K562 (cell line): Measurements from ENCODE around the gene RCOR3. TPM values are rescaled to one million over a fixed set of nuclear protein-coding genes. Genes with fewer than 3 reads are reported as not detected.
A peak's percentile ranks its signal among the peaks of the same experiment; 100 is the strongest.

Experiments
- ADNP ChIP-seq: fragments of 200-800 bp; sonication (Bioruptor generic); IDR thresholded peaks from 2 replicates; pipeline ENCODE4 v1.6.1; 2016; ENCODE audit warnings: missing genetic modification characterization, missing compliant biosample characterization
- CBFA2T2 ChIP-seq: fragments of 450-650 bp; conservative IDR thresholded peaks from 2 replicates; pipeline ENCODE4 v1.6.1; 2017; ENCODE audit warnings: mild to moderate bottlenecking
- GATAD2B ChIP-seq: fragments of 450-650 bp; IDR thresholded peaks from 2 replicates; pipeline ENCODE4 v1.6.1; 2017; ENCODE audit warnings: mild to moderate bottlenecking, borderline replicate concordance
- TEAD1 ChIP-seq, 2 experiments: fragments of 450-650 bp in 1 of 2; sonication (generic) in 1 of 2; formaldehyde crosslinking; IDR thresholded peaks; 2 replicates each; pipeline versions ENCODE4 v1.4.0 to v1.8.0; 2020 to 2022; ENCODE audit warnings: mild to moderate bottlenecking in 2 of 2, missing genetic modification reagents in 1 of 2
- polyA plus RNA-seq, 8 experiments: library from polyadenylated mRNA; depleted of rRNA in 4 of 8; stranded (reverse) in 5 of 8; unstranded in 3 of 8; fragments of >200 nt; fragmentation: Nextera tagmentation in 2 of 8; fragmentation: Illumina TruSeq in 1 of 8; extraction: Ambion mirVana in 2 of 8; extraction: Trizol in 1 of 8; gene quantifications; 2 replicates each; pipeline versions ENCODE4 v1.2.1 to v1.2.3, GENCODE V29; 2011 to 2014; ENCODE audit warnings: inconsistent platforms in 1 of 8, missing spikeins in 1 of 8
- total RNA-seq, 7 experiments: library from RNA; depleted of rRNA in 6 of 7; stranded (reverse); fragments of >200 nt in 6 of 7; fragmentation: Illumina TruSeq in 2 of 7; extraction: Trizol in 2 of 7; gene quantifications; 2 replicates each; pipeline versions ENCODE4 v1.2.1 to v1.2.3, GENCODE V29; 2011 to 2021; ENCODE audit warnings: low replicate concordance in 1 of 7
- TF ChIP-seq, protein P1 (sequence below), 2 experiments: fragments of 450-650 bp; formaldehyde crosslinking in 1 of 2; IDR thresholded peaks; 2 replicates each; pipeline versions ENCODE4 v1.4.0 to v1.6.1; 2014 to 2020; ENCODE audit warnings: mild to moderate bottlenecking in 2 of 2, borderline replicate concordance in 1 of 2, low read depth in 1 of 2
- TF ChIP-seq, protein P2 (sequence below), 2 experiments: fragments of 450-650 bp in 1 of 2; sonication (generic) in 1 of 2; formaldehyde crosslinking; conservative IDR thresholded peaks; 2 replicates each; pipeline versions ENCODE4 v1.4.0 to v1.8.1; 2020 to 2022; ENCODE audit warnings: mild to moderate bottlenecking in 1 of 2, missing genetic modification reagents in 1 of 2
- TF ChIP-seq, protein P3 (sequence below): sonication (generic); formaldehyde crosslinking; IDR thresholded peaks from 2 replicates; pipeline ENCODE4 v1.5.0; 2020; ENCODE audit warnings: missing genetic modification reagents

Gene RCOR3
- total and polyA plus RNA-seq, 9 of the 15 experiments (the other 6 are each of a cell fraction or from before 2014, with no cell fraction given), result 9.7 to 42.7 (median 29.5) TPM

DNA sequence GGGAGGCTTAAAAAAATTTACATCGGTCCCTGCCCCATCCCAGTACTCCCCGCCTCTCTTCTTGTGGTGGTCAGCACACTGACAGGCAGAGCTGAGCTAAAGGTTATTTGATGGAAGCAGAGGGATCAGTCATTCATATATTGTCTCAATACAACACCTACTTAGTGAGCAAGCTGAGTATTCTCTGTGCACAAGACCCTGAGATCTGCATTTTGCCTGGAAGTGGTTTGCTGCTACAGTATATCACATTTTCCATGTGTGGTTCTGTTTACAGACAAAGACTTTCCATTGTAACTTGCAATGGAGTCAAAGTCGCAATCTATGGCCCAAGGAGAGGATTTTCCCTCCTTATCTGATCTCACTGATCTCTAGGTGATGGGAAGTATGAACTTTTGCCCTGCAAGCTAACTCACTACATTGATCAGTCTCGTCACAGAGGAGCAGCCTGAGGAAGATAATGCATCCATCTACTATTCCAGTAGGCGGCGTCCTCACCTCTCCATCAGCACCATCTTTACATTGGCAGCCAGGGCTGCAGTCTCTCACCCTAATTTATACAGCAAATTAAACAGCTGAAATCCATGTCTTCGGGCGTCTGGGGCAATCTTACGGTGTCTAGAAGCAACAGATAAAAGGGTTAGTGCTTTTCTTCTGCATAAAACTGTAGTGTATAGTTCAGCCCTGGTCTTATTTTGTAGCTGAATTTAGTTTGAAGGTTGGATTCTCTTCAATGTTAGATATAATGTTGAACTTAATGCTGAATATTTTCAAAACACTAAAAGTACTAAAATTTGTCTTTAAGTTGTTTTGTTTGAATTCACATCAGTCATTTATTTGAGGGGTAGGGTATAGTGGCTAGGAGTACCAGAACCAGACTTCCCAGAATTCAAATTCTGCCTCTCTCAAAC is 64.2 kb downstream of the RCOR3 start (continued):
- TF ChIP-seq, protein P1, sequence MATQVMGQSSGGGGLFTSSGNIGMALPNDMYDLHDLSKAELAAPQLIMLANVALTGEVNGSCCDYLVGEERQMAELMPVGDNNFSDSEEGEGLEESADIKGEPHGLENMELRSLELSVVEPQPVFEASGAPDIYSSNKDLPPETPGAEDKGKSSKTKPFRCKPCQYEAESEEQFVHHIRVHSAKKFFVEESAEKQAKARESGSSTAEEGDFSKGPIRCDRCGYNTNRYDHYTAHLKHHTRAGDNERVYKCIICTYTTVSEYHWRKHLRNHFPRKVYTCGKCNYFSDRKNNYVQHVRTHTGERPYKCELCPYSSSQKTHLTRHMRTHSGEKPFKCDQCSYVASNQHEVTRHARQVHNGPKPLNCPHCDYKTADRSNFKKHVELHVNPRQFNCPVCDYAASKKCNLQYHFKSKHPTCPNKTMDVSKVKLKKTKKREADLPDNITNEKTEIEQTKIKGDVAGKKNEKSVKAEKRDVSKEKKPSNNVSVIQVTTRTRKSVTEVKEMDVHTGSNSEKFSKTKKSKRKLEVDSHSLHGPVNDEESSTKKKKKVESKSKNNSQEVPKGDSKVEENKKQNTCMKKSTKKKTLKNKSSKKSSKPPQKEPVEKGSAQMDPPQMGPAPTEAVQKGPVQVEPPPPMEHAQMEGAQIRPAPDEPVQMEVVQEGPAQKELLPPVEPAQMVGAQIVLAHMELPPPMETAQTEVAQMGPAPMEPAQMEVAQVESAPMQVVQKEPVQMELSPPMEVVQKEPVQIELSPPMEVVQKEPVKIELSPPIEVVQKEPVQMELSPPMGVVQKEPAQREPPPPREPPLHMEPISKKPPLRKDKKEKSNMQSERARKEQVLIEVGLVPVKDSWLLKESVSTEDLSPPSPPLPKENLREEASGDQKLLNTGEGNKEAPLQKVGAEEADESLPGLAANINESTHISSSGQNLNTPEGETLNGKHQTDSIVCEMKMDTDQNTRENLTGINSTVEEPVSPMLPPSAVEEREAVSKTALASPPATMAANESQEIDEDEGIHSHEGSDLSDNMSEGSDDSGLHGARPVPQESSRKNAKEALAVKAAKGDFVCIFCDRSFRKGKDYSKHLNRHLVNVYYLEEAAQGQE (IDR thresholded peaks at IDR 0.05; ENCODE audit: borderline replicate concordance), result peak; percentile 81; the same call in 1 of the 2 replicates
- TF ChIP-seq, protein P1 (CRISPR knock-in tag; IDR thresholded peaks at IDR 0.05; ENCODE audit: low read depth), result no peak
- TF ChIP-seq TEAD1 (CRISPR knock-in tag; IDR thresholded peaks at IDR 0.05) (peak in 1 of 2 experiments; percentile 42; a peak in 1 of 4 replicates), CBFA2T2 (no peak), ADNP (tag) (no peak), GATAD2B (no peak)
- TF ChIP-seq, protein P2, sequence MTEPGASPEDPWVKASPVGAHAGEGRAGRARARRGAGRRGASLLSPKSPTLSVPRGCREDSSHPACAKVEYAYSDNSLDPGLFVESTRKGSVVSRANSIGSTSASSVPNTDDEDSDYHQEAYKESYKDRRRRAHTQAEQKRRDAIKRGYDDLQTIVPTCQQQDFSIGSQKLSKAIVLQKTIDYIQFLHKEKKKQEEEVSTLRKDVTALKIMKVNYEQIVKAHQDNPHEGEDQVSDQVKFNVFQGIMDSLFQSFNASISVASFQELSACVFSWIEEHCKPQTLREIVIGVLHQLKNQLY (CRISPR knock-in tag; conservative IDR thresholded peaks at IDR 0.05), result no peak
- TF ChIP-seq, protein P3, sequence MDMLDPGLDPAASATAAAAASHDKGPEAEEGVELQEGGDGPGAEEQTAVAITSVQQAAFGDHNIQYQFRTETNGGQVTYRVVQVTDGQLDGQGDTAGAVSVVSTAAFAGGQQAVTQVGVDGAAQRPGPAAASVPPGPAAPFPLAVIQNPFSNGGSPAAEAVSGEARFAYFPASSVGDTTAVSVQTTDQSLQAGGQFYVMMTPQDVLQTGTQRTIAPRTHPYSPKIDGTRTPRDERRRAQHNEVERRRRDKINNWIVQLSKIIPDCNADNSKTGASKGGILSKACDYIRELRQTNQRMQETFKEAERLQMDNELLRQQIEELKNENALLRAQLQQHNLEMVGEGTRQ (CRISPR knock-in tag), result no peak
